Neuron (in vitro differentiated cells): Measurements from ENCODE around the gene GAGE10.
"Not testable (repeated sequence)": the region's sequence is repeated elsewhere in the genome, so short reads cannot be mapped to it uniquely, and the experiment has no call there.

Source experiments
- H2AFZ ChIP-seq: one replicate; pipeline ENCODE4 v1.6.1; 2013; ENCODE audit warnings: low read depth, mild to moderate bottlenecking, inconsistent platforms, low read length, moderate library complexity
- H3K27me3 ChIP-seq: one replicate; pipeline ENCODE4 v1.6.1; 2013; ENCODE audit warnings: low read length; ENCODE audit not compliant: insufficient read depth
- H3K36me3 ChIP-seq: one replicate; pipeline ENCODE4 v1.6.1; 2013; ENCODE audit warnings: low read length; ENCODE audit not compliant: insufficient read depth
- H3K4me1 ChIP-seq: one replicate; pipeline ENCODE4 v1.6.1; 2013; ENCODE audit warnings: low read length; ENCODE audit not compliant: insufficient read depth
- H3K4me3 ChIP-seq: 2 replicates; pipeline ENCODE4 v1.5.1; 2013; ENCODE audit warnings: mild to moderate bottlenecking, low read length, moderate library complexity
- H3K9me3 ChIP-seq: one replicate; pipeline ENCODE4 v1.6.1; 2013; ENCODE audit warnings: low read length

Gene GAGE10

DNA sequence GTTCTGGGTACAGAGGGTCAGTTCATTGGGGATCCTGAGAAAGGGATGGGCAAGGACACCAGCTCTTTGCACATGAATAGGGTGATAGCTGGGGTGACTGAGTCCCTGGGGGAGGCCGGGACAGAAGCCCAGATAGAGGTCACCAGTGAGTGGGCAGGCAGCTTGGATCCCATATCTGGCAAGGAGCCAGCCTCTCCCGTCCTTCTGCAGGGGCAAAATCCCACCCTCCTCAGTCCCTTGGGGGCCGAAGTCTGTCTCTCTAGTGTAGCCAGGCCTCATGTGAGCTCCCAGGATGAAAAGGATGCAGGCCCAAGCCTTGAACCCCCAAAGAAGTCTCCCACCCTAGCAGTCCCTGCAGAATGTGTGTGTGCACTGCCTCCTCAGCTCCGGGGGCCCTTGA, 16.9 kb upstream of the GAGE10 start:
- H2AFZ ChIP-seq: no peak overlapping the region
- no peaks in the 10 kb centered on the region for H3K9me3 ChIP-seq
- no peaks in the 10 kb centered on the region for H3K4me1 ChIP-seq
- no peaks in the 10 kb centered on the region for H3K27me3 ChIP-seq
- no peaks in the 10 kb centered on the region for H3K36me3 ChIP-seq
- no peak overlapping the region for H3K4me3 ChIP-seq

DNA sequence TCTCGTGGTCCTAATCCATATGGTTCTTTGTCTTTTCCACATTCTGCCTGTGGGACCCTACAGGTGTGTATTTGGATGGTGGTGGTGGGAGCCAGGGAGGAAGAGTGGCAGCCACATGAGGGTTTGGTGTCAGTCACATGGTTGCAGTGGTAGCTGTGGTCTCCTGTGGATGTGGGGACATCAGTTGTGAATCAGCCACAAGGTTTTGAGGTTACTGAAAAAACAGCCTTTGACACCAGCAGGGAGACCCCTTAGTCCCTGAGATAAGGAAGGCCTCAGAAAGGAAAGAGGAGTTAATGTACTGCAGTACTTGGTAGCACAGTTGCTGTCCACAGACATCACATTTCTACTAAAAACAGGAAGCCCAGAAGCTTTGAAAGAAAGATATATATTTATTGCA, 15.8 kb upstream of the GAGE10 start:
- H3K4me1 ChIP-seq: no peaks in the 10 kb centered on the region
- H2AFZ ChIP-seq: no peak overlapping the region
- no peaks in the 10 kb centered on the region for H3K27me3 ChIP-seq
- no peak overlapping the region for H3K4me3 ChIP-seq
- no peaks in the 10 kb centered on the region for H3K9me3 ChIP-seq
- H3K36me3 ChIP-seq: no peaks in the 10 kb centered on the region

DNA sequence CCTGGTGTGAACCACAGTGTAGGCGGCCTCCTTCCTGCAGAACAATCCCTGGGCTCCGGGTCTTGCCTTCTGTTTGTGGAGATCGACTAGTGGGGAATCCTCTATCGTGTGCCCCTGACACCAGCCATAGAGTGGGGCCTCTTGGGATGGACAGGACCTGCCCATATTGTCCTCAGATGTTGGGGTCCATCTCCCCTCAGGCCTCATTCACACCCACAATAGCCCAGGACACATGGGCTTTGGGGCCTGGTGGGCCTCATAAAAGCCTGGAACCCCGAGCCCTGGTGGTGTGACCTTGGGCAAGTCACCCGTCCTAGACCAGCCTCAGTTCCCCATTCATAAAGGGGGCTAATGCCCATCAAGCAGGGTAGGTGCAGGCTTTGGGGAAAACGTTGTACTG, 13.2 kb upstream of the GAGE10 start:
- H2AFZ ChIP-seq: no peak overlapping the region
- H3K27me3 ChIP-seq: no peaks in the 10 kb centered on the region
- H3K4me1 ChIP-seq: no peaks in the 10 kb centered on the region
- no peaks in the 10 kb centered on the region for H3K36me3 ChIP-seq
- H3K9me3 ChIP-seq: no peaks in the 10 kb centered on the region
- no peak overlapping the region for H3K4me3 ChIP-seq

DNA sequence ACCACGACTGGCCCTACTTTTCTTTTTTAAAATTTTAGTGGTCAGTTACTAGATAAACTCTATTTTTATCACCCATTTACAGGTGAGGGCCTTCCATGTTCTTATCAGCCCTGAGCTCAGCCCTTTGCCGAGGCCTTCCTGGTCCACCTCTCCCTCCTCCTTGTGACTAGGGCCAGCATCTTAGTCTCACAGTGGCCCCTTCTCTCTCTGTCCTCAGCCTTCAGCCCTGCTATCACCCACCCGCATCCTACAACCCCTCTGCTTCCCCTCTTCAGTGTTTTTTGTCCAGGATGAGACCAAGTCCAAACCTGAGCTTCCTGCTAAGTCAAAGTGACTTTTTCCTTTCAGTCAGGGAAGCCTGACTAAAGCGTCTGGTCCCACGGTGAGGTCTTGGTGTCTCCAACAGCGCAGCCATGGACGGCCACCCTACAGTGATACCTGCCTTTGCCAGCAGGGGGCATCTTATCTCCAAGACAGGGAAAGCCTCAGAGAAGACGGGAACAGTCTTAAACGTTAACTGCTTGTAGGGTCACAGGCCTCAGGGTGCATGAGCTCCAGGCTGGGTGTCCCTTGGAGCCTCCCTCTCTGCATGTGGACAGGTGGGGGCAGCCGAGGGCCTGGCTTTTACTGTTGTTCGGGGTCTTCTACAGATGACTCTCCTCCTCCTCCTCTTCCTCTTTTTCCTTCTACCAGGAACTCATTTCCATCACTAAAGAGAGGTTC, 11.7 kb upstream of the GAGE10 start:
- Histone ChIP-seq H3K9me3 (no peaks in the 10 kb centered on the region), H2AFZ (no peak overlapping the region), H3K36me3 (no peaks in the 10 kb centered on the region), H3K27me3 (no peaks in the 10 kb centered on the region), H3K4me3 (no peak overlapping the region), H3K4me1 (no peaks in the 10 kb centered on the region)

DNA sequence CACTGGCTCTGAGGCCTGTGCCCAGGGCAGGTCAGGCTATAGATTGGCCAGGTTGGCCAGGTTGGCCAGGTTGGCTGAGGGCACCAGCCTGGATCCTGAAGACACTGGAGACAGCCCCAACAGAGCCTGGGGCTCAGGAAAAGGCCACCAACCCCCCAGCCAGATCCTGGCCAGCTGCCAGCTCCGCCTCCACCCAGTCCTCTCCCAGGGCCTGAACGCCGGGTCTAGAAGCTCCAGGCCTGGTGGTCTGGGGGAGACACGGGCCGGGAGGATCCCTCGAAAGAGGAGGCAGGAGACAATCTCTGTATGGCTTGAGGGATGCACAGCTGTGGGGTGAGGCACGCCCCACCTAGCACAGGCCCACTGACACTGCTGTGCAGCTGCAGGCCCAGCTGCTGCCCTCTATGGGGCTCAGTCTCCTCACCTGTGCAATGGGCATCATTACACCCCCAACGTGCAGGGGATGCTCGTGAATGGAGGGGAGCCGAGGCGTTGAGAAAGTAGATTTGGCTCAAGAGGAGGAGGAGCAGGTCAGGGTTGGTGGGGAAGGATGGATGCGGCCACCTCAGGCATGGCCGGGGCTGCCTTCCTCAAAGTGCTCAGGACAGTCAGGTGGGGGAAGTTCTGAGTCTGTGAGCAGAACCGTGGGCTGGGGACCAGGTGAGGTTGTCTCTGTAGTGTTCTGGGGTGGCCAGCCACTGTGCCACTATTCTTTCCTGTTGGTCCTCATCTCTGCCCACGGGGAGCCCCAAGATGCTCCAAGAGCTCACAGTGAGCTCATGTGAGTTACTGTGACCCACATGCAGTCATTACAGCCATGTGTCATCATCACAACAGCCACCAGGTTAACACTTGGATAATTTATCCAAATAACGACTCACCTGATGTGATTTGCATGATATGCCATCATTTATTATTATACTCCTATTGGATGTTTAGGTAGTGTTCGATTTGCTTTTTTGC, 10.8 kb upstream of the GAGE10 start:
- Histone ChIP-seq H3K36me3 (no peaks in the 10 kb centered on the region), H3K4me1 (no peaks in the 10 kb centered on the region), H3K4me3 (no peak overlapping the region), H3K9me3 (no peaks in the 10 kb centered on the region), H2AFZ (no peak overlapping the region), H3K27me3 (no peaks in the 10 kb centered on the region)

DNA sequence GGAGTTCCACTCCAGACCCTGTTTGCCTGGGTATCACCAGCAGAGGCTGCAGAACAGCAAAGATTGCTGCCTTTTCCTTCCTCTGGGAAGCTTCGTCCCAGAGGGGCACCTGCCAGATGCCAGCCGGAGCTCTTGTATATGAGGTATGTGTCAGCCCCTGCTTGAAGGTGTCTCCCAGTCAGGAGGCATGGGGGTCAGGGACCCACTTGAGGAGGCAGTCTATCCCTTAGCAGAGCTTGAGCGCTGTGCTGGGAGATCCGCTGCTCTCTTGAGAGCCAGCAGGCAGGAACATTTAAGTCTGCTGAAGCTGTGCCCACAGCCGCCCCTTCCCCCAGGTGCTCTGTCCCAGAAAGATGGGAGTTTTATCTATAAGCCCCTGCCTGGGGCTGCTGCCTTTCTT, 4.2 kb upstream of the GAGE10 start:
- H2AFZ ChIP-seq, H3K9me3 ChIP-seq, H3K4me3 ChIP-seq, H3K4me1 ChIP-seq, H3K27me3 ChIP-seq, H3K36me3 ChIP-seq: not testable (repeated sequence)

DNA sequence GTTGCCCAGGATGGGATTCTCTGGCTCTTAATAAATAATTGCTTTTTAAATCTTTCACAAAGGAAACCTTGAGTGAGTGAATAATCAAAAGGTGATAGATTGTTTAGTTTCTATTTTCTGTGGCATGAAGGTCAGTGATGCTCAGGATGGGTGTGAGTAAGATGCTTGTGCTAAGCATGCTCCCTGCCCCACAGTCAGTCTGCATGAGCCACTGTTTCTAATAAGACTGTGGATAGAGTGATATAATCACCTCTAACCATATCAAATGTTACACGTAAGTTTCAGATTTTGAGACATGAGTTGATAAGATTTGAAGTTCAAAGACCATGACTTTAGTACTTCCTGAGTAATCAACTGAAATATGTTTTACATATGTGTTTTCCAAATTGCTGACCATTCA, 2.7 kb upstream of the GAGE10 start:
- no peaks in the 10 kb centered on the region for H3K27me3 ChIP-seq
- no peak overlapping the region for H2AFZ ChIP-seq
- no peaks in the 10 kb centered on the region for H3K36me3 ChIP-seq
- no peaks in the 10 kb centered on the region for H3K4me1 ChIP-seq
- H3K9me3 ChIP-seq: no peaks in the 10 kb centered on the region
- no peak overlapping the region for H3K4me3 ChIP-seq

DNA sequence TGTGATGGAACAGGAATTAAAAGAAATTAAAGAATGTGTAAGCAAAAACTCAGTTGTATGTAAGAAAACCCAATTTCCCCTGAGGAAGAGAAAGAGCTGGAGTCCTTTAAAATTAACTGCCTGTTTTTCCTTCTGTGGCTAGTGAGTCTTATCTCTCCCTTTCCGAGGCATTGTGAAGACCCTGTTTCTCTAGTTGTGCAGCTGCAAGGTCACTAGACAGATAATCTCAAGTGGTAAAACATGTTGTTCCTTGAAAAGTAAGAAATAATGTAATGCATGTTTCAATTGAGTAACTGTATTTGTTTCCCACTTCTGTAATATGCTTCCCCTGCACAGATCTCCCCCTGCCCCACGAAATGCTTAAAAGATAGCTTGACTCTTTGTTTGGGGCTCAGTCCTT, 4.3 kb downstream of the GAGE10 start:
- H3K36me3 ChIP-seq, H2AFZ ChIP-seq, H3K27me3 ChIP-seq, H3K4me3 ChIP-seq, H3K9me3 ChIP-seq, H3K4me1 ChIP-seq: not testable (repeated sequence)

DNA sequence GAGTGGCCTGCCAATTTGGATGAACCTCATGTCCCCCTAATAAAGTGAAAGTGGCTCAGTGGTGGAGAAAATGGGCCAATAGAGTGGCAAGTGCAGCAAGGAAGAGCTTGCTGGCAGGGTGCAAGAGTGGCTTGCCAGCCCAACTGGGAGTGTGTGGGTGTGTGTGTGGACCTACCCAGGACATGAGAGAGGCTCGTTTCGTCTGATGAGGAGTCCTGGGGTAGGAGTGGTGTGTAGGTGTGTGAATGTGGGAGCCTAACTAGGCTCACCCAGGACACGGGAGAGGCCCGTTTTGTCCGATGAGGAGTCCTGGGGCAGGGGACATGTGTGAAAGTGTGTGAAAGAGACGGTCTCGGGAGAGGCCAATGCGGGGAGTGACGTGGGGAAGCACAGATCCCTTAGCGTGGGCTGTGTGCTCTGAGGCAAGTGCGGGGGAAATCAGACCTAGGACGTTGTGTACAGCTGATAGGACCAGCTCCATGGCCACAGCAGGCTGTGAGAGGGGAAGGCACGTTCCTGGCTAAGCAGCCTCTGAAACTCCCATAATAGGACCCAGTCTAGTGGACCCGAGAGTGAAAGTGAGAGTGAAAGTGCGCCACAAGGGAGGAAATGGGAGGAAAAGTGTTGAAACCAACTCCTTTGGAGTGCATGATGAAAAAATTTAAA, 5.3 kb downstream of the GAGE10 start:
- H2AFZ ChIP-seq: no peak overlapping the region
- no peaks in the 10 kb centered on the region for H3K9me3 ChIP-seq
- no peaks in the 10 kb centered on the region for H3K36me3 ChIP-seq
- H3K27me3 ChIP-seq: no peaks in the 10 kb centered on the region
- H3K4me3 ChIP-seq: no peak overlapping the region
- H3K4me1 ChIP-seq: peaks cover 3% of the 10 kb centered on the region

DNA sequence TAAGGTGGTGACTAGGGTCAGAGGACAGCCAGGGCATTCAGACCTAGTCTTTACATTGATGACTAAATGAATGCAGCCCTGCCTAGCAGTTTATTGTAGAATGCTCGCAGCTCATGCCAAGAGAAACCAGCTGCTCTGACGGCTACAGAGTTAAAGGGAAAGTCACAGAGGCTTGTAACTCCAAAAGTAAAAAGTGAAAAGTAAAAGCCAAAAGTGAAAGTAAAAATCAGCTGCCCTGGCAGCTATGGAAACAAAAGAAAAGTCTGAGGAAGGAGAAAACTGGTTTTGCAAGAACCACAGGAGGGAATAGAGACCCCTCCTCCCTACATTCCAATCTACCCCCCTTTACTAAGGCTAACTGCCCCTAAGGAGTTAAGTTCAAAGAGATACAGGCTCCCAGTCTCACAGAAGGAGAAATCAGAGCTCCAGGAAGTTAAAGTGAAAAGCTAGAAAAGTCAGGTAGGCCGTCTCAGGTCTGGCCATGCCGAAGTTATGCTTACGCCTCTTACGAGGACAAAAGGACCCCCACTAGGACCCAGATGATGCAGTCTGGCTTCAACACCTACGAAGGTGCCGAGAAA, 6.0 kb downstream of the GAGE10 start:
- Histone ChIP-seq H3K36me3 (no peaks in the 10 kb centered on the region), H3K4me3 (peak overlapping the region; percentile 11)

DNA sequence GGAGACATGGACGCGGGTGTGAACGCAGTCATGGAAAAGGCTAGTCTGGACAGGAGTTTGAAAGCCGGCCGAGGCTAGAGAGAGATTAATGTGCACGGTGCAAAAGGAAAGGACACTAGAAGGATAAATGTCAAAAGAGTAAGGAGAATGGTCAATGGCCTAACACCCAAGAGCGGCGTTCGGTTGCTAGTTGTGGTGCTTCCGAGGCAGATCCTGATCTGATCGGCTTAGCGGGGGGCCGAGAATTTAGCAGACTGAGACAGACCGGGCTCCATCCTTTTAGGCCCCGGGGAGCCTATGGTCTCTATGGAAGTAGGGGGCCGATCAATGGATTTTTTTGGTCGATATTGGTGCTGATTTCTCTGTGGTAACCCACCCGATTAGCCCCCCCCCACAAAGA, 6.9 kb downstream of the GAGE10 start:
- Histone ChIP-seq H3K27me3 (no peaks in the 10 kb centered on the region), H3K4me3 (no peak overlapping the region), H3K9me3 (no peaks in the 10 kb centered on the region), H3K36me3 (no peaks in the 10 kb centered on the region), H3K4me1 (peaks cover 3% of the 10 kb centered on the region), H2AFZ (no peak overlapping the region)

More for the DNA sequence above, 6.0 kb downstream of the GAGE10 start:
- H3K27me3 ChIP-seq: no peaks in the 10 kb centered on the region
- peak overlapping the region; percentile 37 for H2AFZ ChIP-seq
- no peaks in the 10 kb centered on the region for H3K9me3 ChIP-seq
- H3K4me1 ChIP-seq: peaks cover 3% of the 10 kb centered on the region

DNA sequence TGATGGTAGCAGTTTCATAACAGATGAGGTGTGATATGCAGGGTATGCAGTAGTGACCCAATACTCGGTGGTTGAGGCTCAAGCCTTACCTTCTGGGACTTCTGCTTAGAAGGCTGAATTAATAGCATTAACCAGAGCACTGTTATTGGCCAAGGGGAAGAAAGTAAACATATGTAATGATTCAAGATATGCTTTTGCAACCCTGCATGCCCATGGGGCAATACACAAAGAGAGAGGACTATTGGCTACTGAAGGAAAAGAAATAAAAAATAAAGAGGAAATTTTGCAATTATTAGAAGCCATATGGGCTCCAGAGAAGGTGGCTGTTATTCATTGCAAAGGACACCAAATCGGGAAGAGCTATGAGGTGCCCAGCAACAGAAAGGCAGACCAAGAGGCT, 8.7 kb downstream of the GAGE10 start:
- H3K9me3 ChIP-seq: no peaks in the 10 kb centered on the region
- H3K4me1 ChIP-seq: peaks cover 3% of the 10 kb centered on the region

DNA sequence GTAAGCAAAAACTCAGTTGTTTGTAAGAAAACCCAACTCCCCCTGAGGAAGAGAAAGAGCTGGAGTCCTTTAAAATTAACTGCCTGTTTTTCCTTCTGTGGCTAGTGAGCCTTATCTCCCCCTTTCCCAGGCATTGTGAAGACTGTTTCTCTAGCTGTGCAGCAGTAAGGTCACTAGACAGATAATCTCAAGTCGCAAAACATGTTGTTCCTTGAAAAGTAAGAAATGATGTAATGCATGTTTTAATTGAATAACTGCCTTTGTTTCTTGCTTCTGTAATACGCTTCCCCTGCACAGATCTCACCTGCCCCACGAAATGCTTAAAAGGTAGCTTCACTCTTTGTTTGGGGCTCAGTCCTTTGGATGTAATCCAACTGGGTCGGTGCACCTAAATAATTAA, 12.6 kb downstream of the GAGE10 start:
- H3K4me1 ChIP-seq: no peaks in the 10 kb centered on the region
- no peak overlapping the region for H2AFZ ChIP-seq
- H3K9me3 ChIP-seq: no peaks in the 10 kb centered on the region
- peaks cover 5% of the 10 kb centered on the region for H3K27me3 ChIP-seq
- H3K4me3 ChIP-seq: no peak overlapping the region
- no peaks in the 10 kb centered on the region for H3K36me3 ChIP-seq

More for the DNA sequence above, 8.7 kb downstream of the GAGE10 start:
- H2AFZ ChIP-seq: no peak overlapping the region
- H3K36me3 ChIP-seq: no peaks in the 10 kb centered on the region
- H3K4me3 ChIP-seq: no peak overlapping the region
- peaks cover 5% of the 10 kb centered on the region for H3K27me3 ChIP-seq
